Ishikawa (cell line): ENCODE measurements around the gene DNLZ.

ENCODE experiments used
- CEBPB ChIP-seq: IDR thresholded peaks from 2 replicates; pipeline ENCODE4 v1.6.1; 2012
- CREB1 ChIP-seq: IDR thresholded peaks from 2 replicates; pipeline ENCODE4 v1.6.1; 2012; ENCODE audit warnings: low read depth
- EP300 ChIP-seq: IDR thresholded peaks from 2 replicates; pipeline ENCODE4 v1.6.1; 2012; ENCODE audit warnings: borderline replicate concordance
- FOXM1 ChIP-seq: IDR thresholded peaks from 2 replicates; pipeline ENCODE4 v1.6.1; 2012; ENCODE audit warnings: low read depth, borderline replicate concordance
- MAX ChIP-seq: IDR thresholded peaks from 2 replicates; pipeline ENCODE4 v1.6.1; 2012
- RAD21 ChIP-seq: IDR thresholded peaks from 2 replicates; pipeline ENCODE4 v1.6.1; 2012; ENCODE audit warnings: low read depth
- REST ChIP-seq: IDR thresholded peaks from 2 replicates; pipeline ENCODE4 v1.6.1; 2012; ENCODE audit warnings: low read depth, mild to moderate bottlenecking
- TAF1 ChIP-seq: IDR thresholded peaks from 2 replicates; pipeline ENCODE4 v1.6.1; 2012; ENCODE audit warnings: low read depth, mild to moderate bottlenecking
- TCF12 ChIP-seq: IDR thresholded peaks from 2 replicates; pipeline ENCODE4 v1.6.1; 2012; ENCODE audit warnings: low read depth
- USF1 ChIP-seq: IDR thresholded peaks from 2 replicates; pipeline ENCODE4 v1.6.1; 2012
- YY1 ChIP-seq: IDR thresholded peaks from 2 replicates; pipeline ENCODE4 v1.6.1; 2012; ENCODE audit warnings: low read depth
- ZBTB7A ChIP-seq: IDR thresholded peaks from 2 replicates; pipeline ENCODE4 v1.6.1; 2012; ENCODE audit warnings: low read depth

GRCh38 chr9:136312009-136312375, 51.6 kb downstream of the DNLZ start:
- TF ChIP-seq TCF12 (no peak), TAF1 (no peak), EP300 (no peak), FOXM1 (no peak), CEBPB (no peak), YY1 (no peak), CREB1 (no peak), MAX (no peak), USF1 (no peak), REST (no peak), ZBTB7A (no peak), RAD21 (no peak)
